GM12878 (cell line): ENCODE measurements around the gene GPSM3. TPM values are rescaled to one million over a fixed set of nuclear protein-coding genes. Genes with fewer than 3 reads are reported as not detected.

Experiments
- ATAC-seq: fragments of 200-7000 bp; cut with Tn5 transposase; 3 replicates; pipeline ENCODE4 v1.9.1; 2020; ENCODE audit warnings: mild to moderate bottlenecking, moderate library complexity
- BruUV-seq: library from RNA; stranded (reverse); fragments of 400-500 nt; replicated peaks from 2 replicates; lab custom pipeline; 2021; lab: Mats Ljungman, UMichigan
- CTCF ChIA-PET: fragments of 300-600 bp; sonication (Branson Sonifier 250); formaldehyde crosslinking; extraction: SDS; loops from one replicate; lab custom pipeline; 2021; ENCODE audit warnings: inconsistent platforms; lab: Yijun Ruan, JAX
- POLR2A ChIA-PET: fragments of 350-600 bp; formaldehyde crosslinking; extraction: SDS; loops from one replicate; lab custom pipeline; 2021; ENCODE audit warnings: inconsistent platforms; lab: Charles Lee
- RAD21 ChIA-PET: fragments of 300-600 bp; sonication (Branson Sonifier 250); formaldehyde crosslinking; loops from one replicate; lab custom pipeline; 2023; ENCODE audit warnings: antibody characterized with exemption; ENCODE audit not compliant: unreplicated experiment; lab: Charles Lee
- SMC1A ChIA-PET: fragments of 300-600 bp; sonication (Branson Sonifier 250); formaldehyde crosslinking; loops from one replicate; lab custom pipeline; 2023; ENCODE audit not compliant: unreplicated experiment, uncharacterized antibody; lab: Charles Lee
- DNase-seq: peaks from one replicate; pipeline ENCODE4 v3.0.0-alpha.2; 2011; ENCODE audit warnings: low read depth, low spot score
- FAIRE-seq: peaks from 3 replicates; lab custom pipeline; 2011; peaks lifted over from hg19 to GRCh38; lab: Jason Lieb, UNC
- H2AFZ ChIP-seq: 2 replicates; pipeline ENCODE4 v1.6.0; 2011; ENCODE audit warnings: low read depth, low read length, control low read depth; ENCODE audit not compliant: control insufficient read depth
- H3K27ac ChIP-seq: 2 replicates; pipeline ENCODE4 v1.5.1; 2011; ENCODE audit warnings: control low read depth; ENCODE audit not compliant: control insufficient read depth, insufficient read depth
- H3K27me3 ChIP-seq, 2 experiments: replicated peaks in 1 of 2; 2 replicates each; pipeline versions ENCODE4 v1.6.0 to v1.6.1; 2011; ENCODE audit warnings: low read length in 1 of 2; ENCODE audit not compliant: control insufficient read depth in 2 of 2, insufficient read depth in 2 of 2
- H3K36me3 ChIP-seq, 2 experiments: 2 replicates each; pipeline ENCODE4 v1.5.1; 2011; ENCODE audit warnings: low read length in 1 of 2; ENCODE audit not compliant: control insufficient read depth in 2 of 2, insufficient read depth in 2 of 2
- H3K4me1 ChIP-seq: 2 replicates; pipeline ENCODE4 v1.6.1; 2011; ENCODE audit warnings: mild to moderate bottlenecking, low read length, moderate library complexity, mixed read lengths; ENCODE audit not compliant: control insufficient read depth, insufficient read depth
- H3K4me2 ChIP-seq: 2 replicates; pipeline ENCODE4 v1.6.0; 2011; ENCODE audit warnings: control low read depth; ENCODE audit not compliant: control insufficient read depth, insufficient read depth
- H3K4me3 ChIP-seq: fragments of 200-600 bp; sonication (generic); 2 replicates; pipeline ENCODE4 v1.5.1; 2016
- H3K79me2 ChIP-seq: 2 replicates; pipeline ENCODE4 v1.6.0; 2011; ENCODE audit warnings: low read length; ENCODE audit not compliant: control insufficient read depth, insufficient read depth
- H3K9ac ChIP-seq: 2 replicates; pipeline ENCODE4 v1.8.0; 2011; ENCODE audit warnings: low read length, control low read depth, mixed read lengths; ENCODE audit not compliant: control insufficient read depth, insufficient read depth
- H3K9me3 ChIP-seq: replicated peaks from 3 replicates; pipeline ENCODE4 v1.5.1; 2011; ENCODE audit warnings: mild to moderate bottlenecking, low read length; ENCODE audit not compliant: control insufficient read depth, insufficient read depth
- H4K20me1 ChIP-seq: 2 replicates; pipeline ENCODE4 v1.6.0; 2011; ENCODE audit not compliant: control insufficient read depth, insufficient read depth
- BHLHE40 ChIP-seq, 2 experiments: fragments of 450-650 bp in 1 of 2; IDR thresholded peaks; 2 replicates each; pipeline ENCODE4 v1.6.1; 2011 to 2017; ENCODE audit warnings: low read depth in 2 of 2, borderline replicate concordance in 1 of 2, improper control_type of control experiment in 1 of 2, low read length in 1 of 2, mild to moderate bottlenecking in 1 of 2
- CBFB ChIP-seq: IDR thresholded peaks from 2 replicates; pipeline ENCODE4 v1.6.1; 2016; ENCODE audit warnings: antibody characterized with exemption, low read depth
- HDAC2 ChIP-seq: fragments of 200-600 bp; sonication (generic); IDR thresholded peaks from 2 replicates; pipeline ENCODE4 v1.6.1; 2017
- HDGF ChIP-seq: fragments of 450-650 bp; IDR thresholded peaks from 2 replicates; pipeline ENCODE4 v1.6.1; 2016; ENCODE audit warnings: antibody characterized with exemption
- MEF2A ChIP-seq: IDR thresholded peaks from 2 replicates; pipeline ENCODE4 v1.6.1; 2011; ENCODE audit warnings: low read depth, mild to moderate bottlenecking, low read length, moderate library complexity; ENCODE audit not compliant: insufficient read depth
- MTA2 ChIP-seq: fragments of 450-650 bp; IDR thresholded peaks from 2 replicates; pipeline ENCODE4 v1.6.1; 2016; ENCODE audit warnings: low read depth, mild to moderate bottlenecking, moderate library complexity
- RELA ChIP-seq: fragments of 450-650 bp; IDR thresholded peaks from 2 replicates; pipeline ENCODE4 v1.8.0; 2014; ENCODE audit warnings: borderline replicate concordance; ENCODE audit not compliant: partially characterized antibody
- SMAD5 ChIP-seq: IDR thresholded peaks from 2 replicates; pipeline ENCODE4 v1.6.1; 2016; ENCODE audit warnings: antibody characterized with exemption, low read depth
- SMC3 ChIP-seq: IDR thresholded peaks from 2 replicates; pipeline ENCODE4 v1.6.1; 2011; ENCODE audit warnings: low read length, improper control_type of control experiment, borderline replicate concordance
- ZBTB40 ChIP-seq: fragments of 450-650 bp; IDR thresholded peaks from 2 replicates; pipeline ENCODE4 v1.6.1; 2016; ENCODE audit warnings: mild to moderate bottlenecking, moderate library complexity, borderline replicate concordance
- WGBS: methylation state at CpG from one replicate; pipeline ENCODE4 v1.1.6; 2016; ENCODE audit warnings: low lambda C conversion rate; ENCODE audit not compliant: insufficient replicate concordance, insufficient coverage; ENCODE audit errors: missing lambda C conversion rate; 5-methylcytosine and 5-hydroxymethylcytosine counted together
- in situ Hi-C: fragments of 300-500 bp; cut with MboI; formaldehyde crosslinking; loops from 9 replicates; pipeline ENCODE4 v1.14.3; 2018; ENCODE audit warnings: mixed read lengths
- intact Hi-C: fragments of 100-400 bp; cut with micrococcal nuclease; formaldehyde crosslinking; loops from one replicate; pipeline ENCODE4 v1.14.2; 2022; ENCODE audit not compliant: unreplicated experiment
- polyA plus RNA-seq, 11 experiments: library from polyadenylated mRNA; depleted of rRNA in 4 of 11; unstranded in 6 of 11; stranded (reverse) in 5 of 11; fragments of >200 nt; fragmentation: Nextera tagmentation in 4 of 11; fragmentation: Illumina TruSeq in 1 of 11; extraction: Ambion mirVana in 4 of 11; extraction: Trizol in 1 of 11; gene quantifications; 1 replicate in 1 of 11; 2 replicates in 10 of 11; pipeline versions ENCODE4 v1.2.1 to v1.2.3, GENCODE V29; 2011 to 2016; ENCODE audit warnings: inconsistent platforms in 2 of 11, missing spikeins in 2 of 11, low read depth in 1 of 11
- total RNA-seq, 4 experiments: library from RNA; depleted of rRNA in 3 of 4; stranded (reverse); fragments of >200 nt in 3 of 4; fragmentation: Illumina TruSeq in 1 of 4; extraction: Trizol in 1 of 4; gene quantifications; 2 replicates each; pipeline versions ENCODE4 v1.2.1 to v1.2.3, GENCODE V29; 2013 to 2021
- TF ChIP-seq, protein P1 (sequence below): IDR thresholded peaks from 2 replicates; pipeline ENCODE4 v1.6.1; 2012; ENCODE audit warnings: low read depth, low read length, improper control_type of control experiment
- TF ChIP-seq, protein P2 (sequence below): fragments of 450-650 bp; IDR thresholded peaks from 2 replicates; pipeline ENCODE4 v1.6.1; 2017; ENCODE audit warnings: mild to moderate bottlenecking, moderate library complexity

The GPSM3 gene
- total and polyA plus RNA-seq, 10 of the 15 experiments (the other 5 are each of a cell fraction or from before 2014, with no cell fraction given), result 22.0 to 137 (median 113) TPM

DNA sequence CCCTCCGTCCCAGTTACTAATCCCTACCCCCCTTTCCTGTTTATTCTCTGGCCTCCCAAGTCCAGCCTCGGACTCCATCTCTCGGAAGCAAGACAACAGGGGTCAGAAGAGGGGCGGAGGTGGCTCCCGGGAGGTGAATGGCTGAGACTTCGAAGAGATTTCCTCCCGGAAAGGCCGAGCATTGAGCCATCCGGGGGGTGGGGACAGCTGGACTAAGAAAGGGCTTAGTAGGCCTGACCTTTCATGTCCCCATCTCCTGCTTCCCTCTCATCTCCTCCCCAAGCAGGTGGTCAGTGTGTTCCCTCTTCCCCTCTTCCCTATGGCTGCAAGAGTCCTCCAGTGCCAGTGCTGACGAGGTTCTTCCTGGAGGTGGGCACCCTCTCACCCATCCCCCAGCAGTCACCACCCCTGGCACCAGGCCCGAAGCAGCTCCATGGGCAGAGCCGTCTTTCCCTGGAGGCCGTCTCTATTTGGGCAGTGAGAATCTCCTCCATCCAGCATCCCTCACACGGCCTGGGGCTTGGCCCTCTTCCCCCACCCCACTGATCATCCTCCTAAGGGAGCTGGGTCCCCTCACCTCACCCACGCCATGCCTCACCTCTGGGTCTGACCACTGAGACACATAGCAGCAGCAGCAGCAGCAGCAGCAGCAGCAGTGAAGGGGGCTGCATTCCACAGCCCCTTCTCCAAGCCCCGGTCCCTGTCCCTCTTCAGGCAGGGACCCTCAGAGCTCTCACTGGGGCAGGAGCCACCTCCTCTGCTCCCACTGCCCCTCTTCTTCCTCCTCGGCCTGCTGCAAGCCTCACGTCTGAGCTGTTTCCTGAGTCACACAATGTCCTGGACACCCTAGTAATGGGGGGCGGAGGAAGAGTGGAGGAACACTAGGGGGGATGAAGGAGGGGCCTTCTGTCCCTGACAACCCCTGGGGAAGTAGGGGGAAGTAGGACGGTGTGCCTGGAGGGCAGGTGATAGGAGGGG lies 31.1 kb upstream of the GPSM3 start, which contains the start of gene NOTCH4:
Gene NOTCH4, minus strand, starts transcription at position 810 of the 978 bp plus-strand sequence. Its CDS starts 139 bp downstream, at position 671.
- Histone ChIP-seq H3K27ac (no peak within 1 kb of the TSS), H3K27me3 (peaks cover 0 to 2% of the 10 kb centered on the region in 2 experiments; a peak in 1 of 4 replicates), H3K9me3 (no peaks in the 10 kb centered on the region; the same call in 2 of the 3 replicates), H3K36me3 (no peaks in the 10 kb centered on the region), H3K4me2 (peak within 1 kb of the TSS; percentile 28), H4K20me1 (no peaks in the 10 kb centered on the region), H2AFZ (no peak within 1 kb of the TSS), H3K9ac (no peak within 1 kb of the TSS), H3K4me1 (peaks cover 37% of the 10 kb centered on the region), H3K4me3 (no peak within 1 kb of the TSS), H3K79me2 (no peaks in the 10 kb centered on the region)
- ChIA-PET CTCF (interaction anchor here (0.6 kb wide), 1 partner anchor 141 kb away, joined by 4 read pairs; no protein-coding TSS in a partner anchor), RAD21 (interaction anchor here (0.5 to 0.6 kb wide), 2 partner anchors 11 to 388 kb away, joined by 3 read pairs; no protein-coding TSS in a partner anchor), POLR2A (no interaction called here), SMC1A (no interaction called here)
- intact Hi-C loops (no loop called here), in situ Hi-C loops (no loop called here)
- no peak; the same call in 2 of the 3 replicates for ATAC-seq
- no peak for FAIRE-seq
- DNase-seq, result no peak
- WGBS, result 55% methylated on average over 17 of the region's 20 CpGs
- BruUV-seq, result no TSS peak
- TF ChIP-seq, protein P1, sequence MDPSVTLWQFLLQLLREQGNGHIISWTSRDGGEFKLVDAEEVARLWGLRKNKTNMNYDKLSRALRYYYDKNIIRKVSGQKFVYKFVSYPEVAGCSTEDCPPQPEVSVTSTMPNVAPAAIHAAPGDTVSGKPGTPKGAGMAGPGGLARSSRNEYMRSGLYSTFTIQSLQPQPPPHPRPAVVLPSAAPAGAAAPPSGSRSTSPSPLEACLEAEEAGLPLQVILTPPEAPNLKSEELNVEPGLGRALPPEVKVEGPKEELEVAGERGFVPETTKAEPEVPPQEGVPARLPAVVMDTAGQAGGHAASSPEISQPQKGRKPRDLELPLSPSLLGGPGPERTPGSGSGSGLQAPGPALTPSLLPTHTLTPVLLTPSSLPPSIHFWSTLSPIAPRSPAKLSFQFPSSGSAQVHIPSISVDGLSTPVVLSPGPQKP, result no peak
- TF ChIP-seq MEF2A (no peak), ZBTB40 (no peak), RELA (no peak), MTA2 (no peak), BHLHE40 (IDR thresholded peaks at IDR 0.05; ENCODE audit: borderline replicate concordance in 1 of 2, low read depth in 2 of 2, low read length in 1 of 2) (no peak), SMAD5 (no peak), HDGF (no peak), HDAC2 (no peak), CBFB (no peak), SMC3 (no peak)
- TF ChIP-seq, protein P2, sequence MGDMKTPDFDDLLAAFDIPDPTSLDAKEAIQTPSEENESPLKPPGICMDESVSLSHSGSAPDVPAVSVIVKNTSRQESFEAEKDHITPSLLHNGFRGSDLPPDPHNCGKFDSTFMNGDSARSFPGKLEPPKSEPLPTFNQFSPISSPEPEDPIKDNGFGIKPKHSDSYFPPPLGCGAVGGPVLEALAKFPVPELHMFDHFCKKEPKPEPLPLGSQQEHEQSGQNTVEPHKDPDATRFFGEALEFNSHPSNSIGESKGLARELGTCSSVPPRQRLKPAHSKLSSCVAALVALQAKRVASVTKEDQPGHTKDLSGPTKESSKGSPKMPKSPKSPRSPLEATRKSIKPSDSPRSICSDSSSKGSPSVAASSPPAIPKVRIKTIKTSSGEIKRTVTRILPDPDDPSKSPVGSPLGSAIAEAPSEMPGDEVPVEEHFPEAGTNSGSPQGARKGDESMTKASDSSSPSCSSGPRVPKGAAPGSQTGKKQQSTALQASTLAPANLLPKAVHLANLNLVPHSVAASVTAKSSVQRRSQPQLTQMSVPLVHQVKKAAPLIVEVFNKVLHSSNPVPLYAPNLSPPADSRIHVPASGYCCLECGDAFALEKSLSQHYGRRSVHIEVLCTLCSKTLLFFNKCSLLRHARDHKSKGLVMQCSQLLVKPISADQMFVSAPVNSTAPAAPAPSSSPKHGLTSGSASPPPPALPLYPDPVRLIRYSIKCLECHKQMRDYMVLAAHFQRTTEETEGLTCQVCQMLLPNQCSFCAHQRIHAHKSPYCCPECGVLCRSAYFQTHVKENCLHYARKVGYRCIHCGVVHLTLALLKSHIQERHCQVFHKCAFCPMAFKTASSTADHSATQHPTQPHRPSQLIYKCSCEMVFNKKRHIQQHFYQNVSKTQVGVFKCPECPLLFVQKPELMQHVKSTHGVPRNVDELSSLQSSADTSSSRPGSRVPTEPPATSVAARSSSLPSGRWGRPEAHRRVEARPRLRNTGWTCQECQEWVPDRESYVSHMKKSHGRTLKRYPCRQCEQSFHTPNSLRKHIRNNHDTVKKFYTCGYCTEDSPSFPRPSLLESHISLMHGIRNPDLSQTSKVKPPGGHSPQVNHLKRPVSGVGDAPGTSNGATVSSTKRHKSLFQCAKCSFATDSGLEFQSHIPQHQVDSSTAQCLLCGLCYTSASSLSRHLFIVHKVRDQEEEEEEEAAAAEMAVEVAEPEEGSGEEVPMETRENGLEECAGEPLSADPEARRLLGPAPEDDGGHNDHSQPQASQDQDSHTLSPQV, result no peak
